Prostate gland (tissue), 2 donors: ENCODE results near the gene ELMO3. TPM values are rescaled to one million over a fixed set of nuclear protein-coding genes. Genes with fewer than 3 reads are reported as not detected.

Experiments
- DNase-seq: peaks from one replicate; pipeline ENCODE4 v3.0.0-alpha.2; 2019; ENCODE audit warnings: low spot score
- H3K27ac ChIP-seq, 2 donors: fragments of 200-600 bp; sonication (generic); 2 replicates each; pipeline ENCODE4 v1.5.1; 2017 to 2019
- H3K27me3 ChIP-seq: fragments of 200-600 bp; sonication (generic); replicated peaks from 2 replicates; pipeline ENCODE4 v1.5.1; 2019; ENCODE audit not compliant: insufficient read depth
- H3K36me3 ChIP-seq, 2 donors: fragments of 200-600 bp; sonication (generic); 1 replicate in 1 of 2; 2 replicates in 1 of 2; pipeline versions ENCODE4 v1.5.1 to v1.8.1; 2017 to 2019
- H3K4me1 ChIP-seq: fragments of 200-600 bp; sonication (generic); replicated peaks from 2 replicates; pipeline ENCODE4 v1.5.1; 2019
- H3K4me3 ChIP-seq, 2 donors: fragments of 200-600 bp; sonication (generic); 2 replicates each; pipeline ENCODE4 v1.5.1; 2017 to 2019
- H3K9me3 ChIP-seq: fragments of 200-600 bp; sonication (generic); 2 replicates; pipeline ENCODE4 v1.5.1; 2017
- POLR2A ChIP-seq: fragments of 450-650 bp; IDR thresholded peaks from one replicate; pipeline ENCODE4 v1.6.1; 2016; ENCODE audit warnings: antibody characterized with exemption, mild to moderate bottlenecking
- POLR2AphosphoS5 ChIP-seq: sonication (generic); formaldehyde crosslinking; IDR thresholded peaks from one replicate; pipeline ENCODE4 v1.6.1; 2017; ENCODE audit warnings: antibody characterized with exemption
- WGBS: methylation state at CpG from one replicate; pipeline ENCODE4 v1.1.5; 2018; 5-methylcytosine and 5-hydroxymethylcytosine counted together
- intact Hi-C: fragments of 100-400 bp; cut with DNase I; formaldehyde crosslinking; loops from one replicate; pipeline ENCODE4 v1.14.2; 2022
- total RNA-seq, 2 donors: library from RNA; depleted of rRNA; stranded (reverse); fragments of >200 nt; gene quantifications; one replicate each; pipeline ENCODE4 v1.1.0, GENCODE V29; 2016
- TF ChIP-seq, protein P1 (sequence below), 4 experiments: fragments of 200-600 bp in 2 of 4; fragments of 450-650 bp in 2 of 4; sonication (generic) in 2 of 4; IDR thresholded peaks; 1 replicate in 3 of 4; 2 replicates in 1 of 4; pipeline ENCODE4 v1.5.1; 2016 to 2019; ENCODE audit warnings: antibody characterized with exemption in 4 of 4, mild to moderate bottlenecking in 2 of 4, moderate library complexity in 2 of 4

ELMO3 gene
- total RNA-seq, 2 donors from 2014 or later: 24.8 to 36.7 TPM

- 80% methylated on average over 4 of the region's 4 CpGs for WGBS
- H3K4me1 ChIP-seq: peaks cover 24% of the 10 kb centered on the region
- peak overlapping the region in 1 of 2 donors; percentile 80 for H3K27ac ChIP-seq
- no peaks in the 10 kb centered on the region for H3K27me3 ChIP-seq
- TF ChIP-seq, protein P1, sequence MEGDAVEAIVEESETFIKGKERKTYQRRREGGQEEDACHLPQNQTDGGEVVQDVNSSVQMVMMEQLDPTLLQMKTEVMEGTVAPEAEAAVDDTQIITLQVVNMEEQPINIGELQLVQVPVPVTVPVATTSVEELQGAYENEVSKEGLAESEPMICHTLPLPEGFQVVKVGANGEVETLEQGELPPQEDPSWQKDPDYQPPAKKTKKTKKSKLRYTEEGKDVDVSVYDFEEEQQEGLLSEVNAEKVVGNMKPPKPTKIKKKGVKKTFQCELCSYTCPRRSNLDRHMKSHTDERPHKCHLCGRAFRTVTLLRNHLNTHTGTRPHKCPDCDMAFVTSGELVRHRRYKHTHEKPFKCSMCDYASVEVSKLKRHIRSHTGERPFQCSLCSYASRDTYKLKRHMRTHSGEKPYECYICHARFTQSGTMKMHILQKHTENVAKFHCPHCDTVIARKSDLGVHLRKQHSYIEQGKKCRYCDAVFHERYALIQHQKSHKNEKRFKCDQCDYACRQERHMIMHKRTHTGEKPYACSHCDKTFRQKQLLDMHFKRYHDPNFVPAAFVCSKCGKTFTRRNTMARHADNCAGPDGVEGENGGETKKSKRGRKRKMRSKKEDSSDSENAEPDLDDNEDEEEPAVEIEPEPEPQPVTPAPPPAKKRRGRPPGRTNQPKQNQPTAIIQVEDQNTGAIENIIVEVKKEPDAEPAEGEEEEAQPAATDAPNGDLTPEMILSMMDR (IDR thresholded peaks at IDR 0.05): no peak
- TF ChIP-seq POLR2A: no peak
- no peak for TF ChIP-seq POLR2AphosphoS5
- H3K9me3 ChIP-seq: no peaks in the 10 kb centered on the region
- H3K4me3 ChIP-seq: no peak overlapping the region
- intact Hi-C loops: no loop called here
- no peaks in the 10 kb centered on the region for H3K36me3 ChIP-seq
- no peak for DNase-seq
Measured at GRCh38 chr16:67242138-67242730, 43.3 kb downstream of the ELMO3 start.

GRCh38 chr16:67243481-67243880 is 44.5 kb downstream of the ELMO3 start:
- H3K4me3 ChIP-seq: no peak overlapping the region
- WGBS: 76% methylated on average over 4 of the region's 4 CpGs
- no peak for DNase-seq
- H3K4me1 ChIP-seq: peaks cover 24% of the 10 kb centered on the region
- peak overlapping the region in 1 of 2 donors; percentile 48 for H3K27ac ChIP-seq
- H3K36me3 ChIP-seq: no peaks in the 10 kb centered on the region
- no peaks in the 10 kb centered on the region for H3K27me3 ChIP-seq
- intact Hi-C loops: no loop called here
- no peaks in the 10 kb centered on the region for H3K9me3 ChIP-seq
- TF ChIP-seq POLR2A (no peak), POLR2AphosphoS5 (no peak)
- TF ChIP-seq, protein P1 (IDR thresholded peaks at IDR 0.05): no peak

- DNase-seq: no peak
- Histone ChIP-seq H3K4me1 (peaks cover 24% of the 10 kb centered on the region), H3K36me3 (no peaks in the 10 kb centered on the region), H3K27me3 (peaks cover 1% of the 10 kb centered on the region), H3K27ac (peak overlapping the region; percentile 48 to 83), H3K9me3 (no peaks in the 10 kb centered on the region), H3K4me3 (no peak overlapping the region)
- TF ChIP-seq POLR2A: no peak
- TF ChIP-seq POLR2AphosphoS5: no peak
- TF ChIP-seq, protein P1 (IDR thresholded peaks at IDR 0.05): no peak
- intact Hi-C loops: no loop called here
- 55% methylated on average over 5 of the region's 5 CpGs for WGBS
Measured at GRCh38 chr16:67244387-67245185, 45.7 kb downstream of the ELMO3 start.

DNA sequence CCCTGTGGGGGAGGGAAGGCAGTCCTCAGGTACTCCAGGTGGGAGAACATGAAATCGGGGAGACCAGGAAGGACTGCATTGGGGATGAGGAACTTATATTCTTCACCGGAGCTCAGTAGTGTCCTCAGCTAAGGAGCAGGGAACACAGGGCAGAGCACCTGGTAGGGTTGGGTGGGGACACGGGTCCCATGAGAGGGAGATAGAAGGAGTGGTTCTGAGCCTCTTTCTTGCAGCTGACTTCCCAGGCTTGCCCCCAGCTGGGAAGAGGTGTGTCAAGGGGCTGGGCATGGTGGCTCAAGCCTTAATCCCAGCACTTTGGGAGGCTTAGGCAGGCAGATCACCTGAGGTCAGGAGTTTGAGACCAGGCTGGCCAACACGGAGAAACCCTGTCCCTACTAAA is 46.3 kb downstream of the ELMO3 start:
- Histone ChIP-seq H3K27ac (peak overlapping the region; percentile 83 to 86), H3K4me1 (peaks cover 24% of the 10 kb centered on the region), H3K4me3 (no peak overlapping the region), H3K36me3 (no peaks in the 10 kb centered on the region), H3K9me3 (no peaks in the 10 kb centered on the region), H3K27me3 (peaks cover 4% of the 10 kb centered on the region)
- 83% methylated on average over 4 of the region's 4 CpGs for WGBS
- DNase-seq: no peak
- intact Hi-C loops: no loop called here
- TF ChIP-seq POLR2AphosphoS5: no peak
- no peak for TF ChIP-seq POLR2A
- TF ChIP-seq, protein P1 (IDR thresholded peaks at IDR 0.05): no peak

DNA sequence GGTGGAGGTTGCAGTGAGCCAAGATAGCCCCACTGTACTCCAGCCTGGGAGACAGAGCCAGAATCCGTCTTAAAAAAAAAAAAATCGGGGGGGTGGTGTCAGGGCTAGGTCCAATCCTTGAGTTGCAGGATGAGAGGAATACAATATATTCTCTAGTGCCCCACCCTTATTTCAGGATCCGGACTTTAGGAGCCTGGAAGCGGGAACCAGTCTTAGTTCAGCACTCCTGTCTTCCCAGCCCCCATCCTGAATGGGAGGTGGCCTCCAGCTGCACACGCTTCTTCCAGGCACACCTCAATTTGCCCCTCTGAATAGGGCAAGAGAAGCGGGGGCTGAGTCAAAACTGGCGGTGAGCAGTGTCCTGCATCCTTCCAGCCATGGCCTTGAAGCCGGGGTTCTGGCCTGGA is 46.7 kb downstream of the ELMO3 start:
- Histone ChIP-seq H3K4me1 (peaks cover 20% of the 10 kb centered on the region), H3K36me3 (no peaks in the 10 kb centered on the region), H3K27ac (peak overlapping the region; percentile 83 to 86), H3K4me3 (peak overlapping the region; percentile 61 to 70), H3K27me3 (peaks cover 4% of the 10 kb centered on the region), H3K9me3 (no peaks in the 10 kb centered on the region)
- DNase-seq: no peak
- intact Hi-C loops: no loop called here
- TF ChIP-seq POLR2A (no peak), POLR2AphosphoS5 (peak; percentile 36)
- TF ChIP-seq, protein P1 (IDR thresholded peaks at IDR 0.05): no peak
- 18% methylated on average over 8 of the region's 8 CpGs for WGBS
